Transverse colon (tissue), 4 donors: Measurements from ENCODE around the gene DNER. TPM values are rescaled to one million over a fixed set of nuclear protein-coding genes. Genes with fewer than 3 reads are reported as not detected.

ENCODE experiments used
- DNase-seq: peaks from one replicate; pipeline ENCODE4 v3.0.0-alpha.2; 2019
- H3K27ac ChIP-seq, 4 donors: fragments of 200-600 bp; sonication (generic); 2 replicates each; pipeline ENCODE4 v1.5.1; 2016 to 2018; ENCODE audit warnings: inconsistent platforms in 4 of 4
- H3K27me3 ChIP-seq: fragments of 200-600 bp; sonication (generic); 2 replicates; pipeline ENCODE4 v1.5.1; 2017; ENCODE audit warnings: inconsistent platforms
- H3K36me3 ChIP-seq, 4 donors: fragments of 200-600 bp; sonication (generic); 2 replicates each; pipeline ENCODE4 v1.5.1; 2017 to 2019; ENCODE audit warnings: inconsistent platforms in 4 of 4
- H3K4me1 ChIP-seq, 4 donors: fragments of 200-600 bp; sonication (generic); 2 replicates each; pipeline ENCODE4 v1.5.1; 2017 to 2020; ENCODE audit warnings: inconsistent platforms in 4 of 4
- H3K4me3 ChIP-seq, 4 donors: fragments of 200-600 bp; sonication (generic); 1 replicate in 1 of 4; 2 replicates in 3 of 4; pipeline versions ENCODE4 v1.5.1 to v1.6.1; 2017 to 2019; ENCODE audit warnings: inconsistent platforms in 4 of 4
- H3K9me3 ChIP-seq, 2 donors: fragments of 200-600 bp; sonication (generic); 2 replicates each; pipeline ENCODE4 v1.5.1; 2017 to 2019; ENCODE audit warnings: inconsistent platforms in 2 of 2
- EP300 ChIP-seq: sonication (generic); formaldehyde crosslinking; IDR thresholded peaks from one replicate; pipeline ENCODE4 v1.6.1; 2017; ENCODE audit warnings: antibody characterized with exemption, low read depth
- POLR2A ChIP-seq: fragments of 450-650 bp; IDR thresholded peaks from one replicate; pipeline ENCODE4 v1.6.1; 2016; ENCODE audit warnings: antibody characterized with exemption, mild to moderate bottlenecking, moderate library complexity
- POLR2AphosphoS5 ChIP-seq, 3 donors: sonication (generic); formaldehyde crosslinking; IDR thresholded peaks; one replicate each; pipeline ENCODE4 v1.6.1; 2016; ENCODE audit warnings: antibody characterized with exemption in 3 of 3
- WGBS, 2 donors: methylation state at CpG; one replicate each; pipeline ENCODE4 v1.1.5; 2018; ENCODE audit warnings: low coverage in 1 of 2; 5-methylcytosine and 5-hydroxymethylcytosine counted together
- in situ Hi-C, 4 donors: fragments of 200-750 bp; cut with MboI; loops; one replicate each; pipeline versions ENCODE4 v1.15.0 to v1.15.1; 2017; ENCODE audit warnings: low sequenced_read_pairs in 3 of 4, low pct_ligation_motif_present in 1 of 4, low pct_unique_long_range_greater_than_20kb in 1 of 4
- intact Hi-C: fragments of 100-400 bp; cut with DNase I; formaldehyde crosslinking; loops from one replicate; pipeline ENCODE4 v1.15.1; 2023; ENCODE audit warnings: low total_unique reads
- total RNA-seq, 4 donors: library from RNA; depleted of rRNA; stranded (reverse); fragments of >200 nt; gene quantifications; one replicate each; pipeline ENCODE4 v1.1.0, GENCODE V29; 2016
- TF ChIP-seq, protein P1 (sequence below), 5 experiments: fragments of 200-600 bp in 3 of 5; fragments of 450-650 bp in 2 of 5; sonication (generic) in 3 of 5; IDR thresholded peaks; 1 replicate in 2 of 5; 2 replicates in 3 of 5; pipeline ENCODE4 v1.5.1; 2016 to 2017; ENCODE audit warnings: antibody characterized with exemption in 5 of 5, inconsistent platforms in 3 of 5, mild to moderate bottlenecking in 2 of 5, moderate library complexity in 1 of 5

DNER gene
- total RNA-seq, 4 donors from 2014 or later, result 1.9 to 4.9 (median 2.5) TPM

DNA sequence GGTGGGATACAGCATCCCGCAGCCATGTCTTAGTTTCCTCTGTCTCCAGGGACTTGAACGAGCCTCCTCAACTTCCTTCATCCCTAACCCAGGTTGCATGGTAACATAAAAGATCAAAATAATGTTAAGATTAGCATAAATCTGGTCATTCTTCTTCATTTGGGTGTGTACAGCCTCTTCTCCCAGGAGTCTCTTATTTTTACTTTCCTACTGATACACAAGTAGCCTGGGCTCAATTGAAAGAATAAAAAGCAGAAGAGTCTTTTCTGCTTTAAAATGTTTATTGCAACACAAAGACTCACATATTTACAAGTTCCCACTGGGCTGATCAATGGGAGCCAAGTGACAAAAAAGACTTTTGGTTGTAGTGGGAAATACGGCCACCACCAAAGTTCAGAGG lies 305.4 kb downstream of the DNER start:
- no peak for DNase-seq
- Histone ChIP-seq H3K27ac (peak overlapping the region; percentile 55 to 74 (median 65)), H3K36me3 (no peaks in the 10 kb centered on the region), H3K4me3 (no peak overlapping the region), H3K27me3 (no peaks in the 10 kb centered on the region), H3K4me1 (peaks cover 0 to 24% (median 11%) of the 10 kb centered on the region in 4 donors), H3K9me3 (no peaks in the 10 kb centered on the region)
- WGBS, 2 donors, result 20 to 70% methylated on average over 1 to 3 of the region's 3 CpGs
- TF ChIP-seq, protein P1, sequence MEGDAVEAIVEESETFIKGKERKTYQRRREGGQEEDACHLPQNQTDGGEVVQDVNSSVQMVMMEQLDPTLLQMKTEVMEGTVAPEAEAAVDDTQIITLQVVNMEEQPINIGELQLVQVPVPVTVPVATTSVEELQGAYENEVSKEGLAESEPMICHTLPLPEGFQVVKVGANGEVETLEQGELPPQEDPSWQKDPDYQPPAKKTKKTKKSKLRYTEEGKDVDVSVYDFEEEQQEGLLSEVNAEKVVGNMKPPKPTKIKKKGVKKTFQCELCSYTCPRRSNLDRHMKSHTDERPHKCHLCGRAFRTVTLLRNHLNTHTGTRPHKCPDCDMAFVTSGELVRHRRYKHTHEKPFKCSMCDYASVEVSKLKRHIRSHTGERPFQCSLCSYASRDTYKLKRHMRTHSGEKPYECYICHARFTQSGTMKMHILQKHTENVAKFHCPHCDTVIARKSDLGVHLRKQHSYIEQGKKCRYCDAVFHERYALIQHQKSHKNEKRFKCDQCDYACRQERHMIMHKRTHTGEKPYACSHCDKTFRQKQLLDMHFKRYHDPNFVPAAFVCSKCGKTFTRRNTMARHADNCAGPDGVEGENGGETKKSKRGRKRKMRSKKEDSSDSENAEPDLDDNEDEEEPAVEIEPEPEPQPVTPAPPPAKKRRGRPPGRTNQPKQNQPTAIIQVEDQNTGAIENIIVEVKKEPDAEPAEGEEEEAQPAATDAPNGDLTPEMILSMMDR (IDR thresholded peaks at IDR 0.05), result no peak
- TF ChIP-seq EP300, result no peak
- no peak for TF ChIP-seq POLR2AphosphoS5 (IDR thresholded peaks at IDR 0.05)
- TF ChIP-seq POLR2A, result no peak
- in situ Hi-C loops, result no loop called here
- intact Hi-C loops, result no loop called here

DNA sequence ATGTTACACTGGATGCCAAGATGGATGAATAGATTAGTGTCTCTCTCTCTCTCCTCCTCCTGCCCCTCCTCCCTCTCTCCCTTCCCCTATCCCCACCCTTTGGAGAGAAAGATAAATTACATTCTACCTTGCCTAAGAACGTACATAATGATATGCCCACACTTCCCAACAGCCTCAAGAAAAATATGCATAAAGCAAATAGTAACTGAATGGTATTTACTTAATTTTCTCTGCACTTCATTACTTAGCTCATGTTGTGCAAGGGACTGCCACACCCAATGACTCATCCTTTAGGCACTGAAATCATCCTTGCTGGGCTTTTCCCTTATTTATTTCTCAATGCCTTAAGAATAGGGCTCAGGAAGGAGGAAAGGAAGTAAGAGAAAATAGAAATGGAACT lies 306.0 kb downstream of the DNER start:
- 10% methylated on average over 1 of the region's 1 CpG; no CpG with 5 or more reads in 1 of the 2 donors for WGBS, 2 donors
- peak; percentile 47 for DNase-seq
- peak overlapping the region; percentile 56 to 74 (median 65) for H3K27ac ChIP-seq
- intact Hi-C loops (no loop called here), in situ Hi-C loops (no loop called here)
- H3K4me1 ChIP-seq, result peaks cover 0 to 24% (median 11%) of the 10 kb centered on the region in 4 donors
- H3K9me3 ChIP-seq, result no peaks in the 10 kb centered on the region
- no peak for TF ChIP-seq EP300
- TF ChIP-seq, protein P1 (IDR thresholded peaks at IDR 0.05), result no peak
- TF ChIP-seq POLR2A, result no peak
- peak in 2 of 3 donors; percentile 37 to 75 for TF ChIP-seq POLR2AphosphoS5 (IDR thresholded peaks at IDR 0.05)
- no peak overlapping the region for H3K4me3 ChIP-seq
- H3K27me3 ChIP-seq, result no peaks in the 10 kb centered on the region
- H3K36me3 ChIP-seq, result no peaks in the 10 kb centered on the region

DNA sequence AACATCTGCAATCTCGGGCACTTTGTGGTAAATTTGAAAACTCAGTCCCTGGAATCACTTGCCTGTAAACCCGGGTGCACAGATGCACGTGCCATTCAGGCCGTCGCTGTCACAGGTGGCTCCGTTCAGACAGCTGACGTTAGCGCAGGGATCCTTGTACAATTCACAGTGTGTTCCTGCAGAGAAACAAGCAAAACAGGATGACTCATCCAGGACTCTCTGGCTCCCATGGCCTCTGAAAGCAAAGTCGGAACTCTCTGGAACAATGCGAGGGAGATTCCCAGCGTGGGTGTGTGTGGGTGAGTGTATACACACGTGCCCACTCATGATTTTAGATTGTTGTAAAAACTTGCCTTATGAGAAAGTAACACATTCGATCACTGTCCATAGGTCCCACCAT lies 307.2 kb downstream of the DNER start:
- Histone ChIP-seq H3K27ac (peak overlapping the region; percentile 56 to 74 (median 65)), H3K9me3 (no peaks in the 10 kb centered on the region), H3K4me3 (no peak overlapping the region), H3K27me3 (no peaks in the 10 kb centered on the region), H3K36me3 (no peaks in the 10 kb centered on the region), H3K4me1 (peaks cover 0 to 24% (median 11%) of the 10 kb centered on the region in 4 donors)
- intact Hi-C loops (no loop called here), in situ Hi-C loops (no loop called here)
- WGBS, 2 donors, result 40 to 63% methylated on average over 5 to 13 of the region's 13 CpGs
- TF ChIP-seq, protein P1 (IDR thresholded peaks at IDR 0.05), result no peak
- TF ChIP-seq POLR2AphosphoS5 (IDR thresholded peaks at IDR 0.05) (peak; percentile 51 to 77 (median 61)), EP300 (no peak), POLR2A (no peak)
- peak; percentile 52 for DNase-seq

DNA sequence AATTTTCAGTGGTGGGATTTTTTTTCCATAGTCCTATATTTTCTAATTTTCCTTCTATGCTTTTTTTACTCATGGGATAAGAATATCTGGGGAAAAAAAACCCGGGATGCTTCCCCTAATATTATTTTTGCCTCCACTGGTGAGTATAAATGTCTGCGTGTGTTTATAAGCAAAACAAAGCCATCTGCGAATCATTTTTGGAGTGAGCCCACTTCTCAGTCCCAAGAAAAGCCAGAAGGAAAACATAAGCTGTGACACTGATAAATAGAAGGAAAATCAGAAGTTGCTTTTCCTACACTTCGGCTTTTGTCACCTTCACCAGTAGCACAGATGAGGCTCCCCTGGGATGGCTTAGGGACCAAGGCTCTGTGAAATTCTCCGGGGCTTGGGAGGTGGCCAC lies 308.6 kb downstream of the DNER start:
- no peak for TF ChIP-seq EP300
- TF ChIP-seq, protein P1 (IDR thresholded peaks at IDR 0.05), result no peak
- TF ChIP-seq POLR2A, result no peak
- no peak for TF ChIP-seq POLR2AphosphoS5 (IDR thresholded peaks at IDR 0.05)
- Histone ChIP-seq H3K4me1 (peaks cover 0 to 24% (median 11%) of the 10 kb centered on the region in 4 donors), H3K4me3 (no peak overlapping the region), H3K9me3 (no peaks in the 10 kb centered on the region), H3K27ac (peak overlapping the region in 1 of 4 donors; percentile 73), H3K36me3 (no peaks in the 10 kb centered on the region), H3K27me3 (no peaks in the 10 kb centered on the region)
- no peak for DNase-seq
- in situ Hi-C loops (no loop called here), intact Hi-C loops (no loop called here)
- 70 to 75% methylated on average over 4 to 5 of the region's 5 CpGs for WGBS, 2 donors
